ENCODE data around the gene PLEKHA5.

PLEKHA5 gene

GRCh38 chr12:19238540-19238939 lies 109.0 kb downstream of the PLEKHA5 start:
- H3K4me3 Mint-ChIP-seq, result no peak overlapping the region
- no peaks in the 10 kb centered on the region for H3K36me3 Mint-ChIP-seq (ENCODE audit: low read depth)
- no peaks in the 10 kb centered on the region for H3K27me3 Mint-ChIP-seq
- no peak overlapping the region for H3K27ac Mint-ChIP-seq
- no peaks in the 10 kb centered on the region for H3K9me3 Mint-ChIP-seq
- peaks cover 13% of the 10 kb centered on the region for H3K4me1 Mint-ChIP-seq (ENCODE audit: low read depth)

- Mint-ChIP-seq H3K4me3 (no peak overlapping the region), H3K27ac (no peak overlapping the region), H3K27me3 (no peaks in the 10 kb centered on the region), H3K9me3 (no peaks in the 10 kb centered on the region), H3K4me1 (ENCODE audit: low read depth) (peaks cover 15% of the 10 kb centered on the region), H3K36me3 (ENCODE audit: low read depth) (no peaks in the 10 kb centered on the region)
Observed at GRCh38 chr12:19239102-19239501, 109.6 kb downstream of the PLEKHA5 start.

- Mint-ChIP-seq H3K4me1 (ENCODE audit: low read depth) (peaks cover 15% of the 10 kb centered on the region), H3K27ac (no peak overlapping the region), H3K4me3 (no peak overlapping the region)
Observed at GRCh38 chr12:19239616-19240234, 110.2 kb downstream of the PLEKHA5 start.

GRCh38 chr12:19242581-19242980 lies 113.0 kb downstream of the PLEKHA5 start:
- Mint-ChIP-seq H3K4me1 (ENCODE audit: low read depth) (peaks cover 9% of the 10 kb centered on the region), H3K9me3 (no peaks in the 10 kb centered on the region), H3K27ac (no peak overlapping the region), H3K4me3 (no peak overlapping the region), H3K36me3 (ENCODE audit: low read depth) (no peaks in the 10 kb centered on the region), H3K27me3 (no peaks in the 10 kb centered on the region)

More at GRCh38 chr12:19239616-19240234, 110.2 kb downstream of the PLEKHA5 start:
- no peaks in the 10 kb centered on the region for H3K36me3 Mint-ChIP-seq (ENCODE audit: low read depth)
- no peaks in the 10 kb centered on the region for H3K9me3 Mint-ChIP-seq
- no peaks in the 10 kb centered on the region for H3K27me3 Mint-ChIP-seq

- Mint-ChIP-seq H3K4me3 (no peak overlapping the region), H3K27ac (no peak overlapping the region), H3K27me3 (no peaks in the 10 kb centered on the region), H3K36me3 (ENCODE audit: low read depth) (no peaks in the 10 kb centered on the region), H3K9me3 (no peaks in the 10 kb centered on the region), H3K4me1 (ENCODE audit: low read depth) (peaks cover 9% of the 10 kb centered on the region)
Observed at GRCh38 chr12:19243551-19243950, 114.0 kb downstream of the PLEKHA5 start.

GRCh38 chr12:19244312-19244711 lies 114.8 kb downstream of the PLEKHA5 start:
- H3K4me1 Mint-ChIP-seq (ENCODE audit: low read depth), result peaks cover 9% of the 10 kb centered on the region
- no peaks in the 10 kb centered on the region for H3K27me3 Mint-ChIP-seq
- H3K36me3 Mint-ChIP-seq (ENCODE audit: low read depth), result no peaks in the 10 kb centered on the region
- no peak overlapping the region for H3K27ac Mint-ChIP-seq
- no peak overlapping the region for H3K4me3 Mint-ChIP-seq
- H3K9me3 Mint-ChIP-seq, result no peaks in the 10 kb centered on the region

GRCh38 chr12:19245106-19245505 lies 115.6 kb downstream of the PLEKHA5 start:
- H3K36me3 Mint-ChIP-seq (ENCODE audit: low read depth), result no peaks in the 10 kb centered on the region
- H3K4me1 Mint-ChIP-seq (ENCODE audit: low read depth), result peaks cover 9% of the 10 kb centered on the region
- H3K4me3 Mint-ChIP-seq, result no peak overlapping the region
- no peaks in the 10 kb centered on the region for H3K9me3 Mint-ChIP-seq
- no peak overlapping the region for H3K27ac Mint-ChIP-seq
- no peaks in the 10 kb centered on the region for H3K27me3 Mint-ChIP-seq

- Mint-ChIP-seq H3K4me1 (ENCODE audit: low read depth) (peaks cover 9% of the 10 kb centered on the region), H3K4me3 (no peak overlapping the region), H3K36me3 (ENCODE audit: low read depth) (no peaks in the 10 kb centered on the region), H3K9me3 (no peaks in the 10 kb centered on the region), H3K27ac (no peak overlapping the region), H3K27me3 (no peaks in the 10 kb centered on the region)
Observed at GRCh38 chr12:19245666-19246065, 116.1 kb downstream of the PLEKHA5 start.

- no peak overlapping the region for H3K4me3 Mint-ChIP-seq
- H3K36me3 Mint-ChIP-seq (ENCODE audit: low read depth), result no peaks in the 10 kb centered on the region
- H3K27me3 Mint-ChIP-seq, result no peaks in the 10 kb centered on the region
- peaks cover 9% of the 10 kb centered on the region for H3K4me1 Mint-ChIP-seq (ENCODE audit: low read depth)
- no peaks in the 10 kb centered on the region for H3K9me3 Mint-ChIP-seq
- no peak overlapping the region for H3K27ac Mint-ChIP-seq
Observed at GRCh38 chr12:19246933-19247332, 117.4 kb downstream of the PLEKHA5 start.

GRCh38 chr12:19248929-19249602 lies 119.5 kb downstream of the PLEKHA5 start:
- Mint-ChIP-seq H3K9me3 (no peaks in the 10 kb centered on the region), H3K27me3 (no peaks in the 10 kb centered on the region), H3K4me3 (no peak overlapping the region), H3K4me1 (ENCODE audit: low read depth) (no peaks in the 10 kb centered on the region), H3K27ac (no peak overlapping the region), H3K36me3 (ENCODE audit: low read depth) (no peaks in the 10 kb centered on the region)

- no peaks in the 10 kb centered on the region for H3K9me3 Mint-ChIP-seq
- no peaks in the 10 kb centered on the region for H3K4me1 Mint-ChIP-seq (ENCODE audit: low read depth)
- H3K4me3 Mint-ChIP-seq, result no peak overlapping the region
- no peaks in the 10 kb centered on the region for H3K27me3 Mint-ChIP-seq
- H3K27ac Mint-ChIP-seq, result no peak overlapping the region
- no peaks in the 10 kb centered on the region for H3K36me3 Mint-ChIP-seq (ENCODE audit: low read depth)
Observed at GRCh38 chr12:19251481-19252132, 122.1 kb downstream of the PLEKHA5 start.

- Mint-ChIP-seq H3K36me3 (ENCODE audit: low read depth) (no peaks in the 10 kb centered on the region), H3K4me1 (ENCODE audit: low read depth) (no peaks in the 10 kb centered on the region), H3K9me3 (no peaks in the 10 kb centered on the region), H3K4me3 (no peak overlapping the region), H3K27ac (no peak overlapping the region), H3K27me3 (no peaks in the 10 kb centered on the region)
Observed at GRCh38 chr12:19260135-19260534, 130.6 kb downstream of the PLEKHA5 start.

- no peaks in the 10 kb centered on the region for H3K4me1 Mint-ChIP-seq (ENCODE audit: low read depth)
- H3K27me3 Mint-ChIP-seq, result no peaks in the 10 kb centered on the region
- no peak overlapping the region for H3K4me3 Mint-ChIP-seq
- no peaks in the 10 kb centered on the region for H3K36me3 Mint-ChIP-seq (ENCODE audit: low read depth)
- H3K27ac Mint-ChIP-seq, result no peak overlapping the region
- no peaks in the 10 kb centered on the region for H3K9me3 Mint-ChIP-seq
Observed at GRCh38 chr12:19261773-19262172, 132.2 kb downstream of the PLEKHA5 start.

- H3K27me3 Mint-ChIP-seq, result no peaks in the 10 kb centered on the region
- H3K36me3 Mint-ChIP-seq (ENCODE audit: low read depth), result no peaks in the 10 kb centered on the region
- no peak overlapping the region for H3K27ac Mint-ChIP-seq
- H3K4me3 Mint-ChIP-seq, result no peak overlapping the region
- H3K4me1 Mint-ChIP-seq (ENCODE audit: low read depth), result no peaks in the 10 kb centered on the region
- H3K9me3 Mint-ChIP-seq, result no peaks in the 10 kb centered on the region
Observed at GRCh38 chr12:19263672-19264071, 134.1 kb downstream of the PLEKHA5 start.

- Mint-ChIP-seq H3K27ac (peak overlapping the region; percentile 10), H3K9me3 (peaks cover 7% of the 10 kb centered on the region), H3K4me3 (no peak overlapping the region), H3K27me3 (no peaks in the 10 kb centered on the region), H3K4me1 (ENCODE audit: low read depth) (peaks cover 15% of the 10 kb centered on the region), H3K36me3 (ENCODE audit: low read depth) (no peaks in the 10 kb centered on the region)
Observed at GRCh38 chr12:19273482-19274330, 144.2 kb downstream of the PLEKHA5 start.
